ENCODE results near the gene EMD.

DNA sequence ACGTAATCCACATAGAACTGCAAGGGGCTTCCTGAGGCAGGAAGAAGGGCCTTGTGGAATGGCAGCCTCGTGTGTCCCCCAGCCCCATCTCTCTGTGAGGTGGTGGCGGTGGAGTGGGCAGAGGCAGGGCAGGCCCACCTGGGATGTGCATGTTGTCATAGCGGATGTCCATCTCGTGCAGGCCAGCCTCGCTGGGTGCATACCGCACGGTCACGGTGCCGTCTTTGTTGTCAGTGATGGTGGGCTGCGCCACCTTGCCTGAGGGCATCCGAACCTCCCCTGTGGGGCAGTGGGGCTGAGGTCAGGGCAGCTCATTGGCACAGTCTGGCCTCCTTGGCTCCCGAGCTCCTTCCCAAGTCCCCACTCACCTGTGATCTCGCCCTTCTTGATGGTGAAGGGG is 25.1 kb upstream of the EMD start:
- no peak for TF ChIP-seq CTCF (IDR thresholded peaks at IDR 0.05; ENCODE audit: low read length)
- TF ChIP-seq EZH2phosphoT487 (IDR thresholded peaks at IDR 0.05; ENCODE audit: low read length): no peak
- TF ChIP-seq EZH2 (optimal IDR thresholded peaks at IDR 0.05; ENCODE audit: low read depth, low read length): no peak

Measured in MM.1S (cell line).